Upper lobe of left lung (tissue), 4 donors: ENCODE data around the gene VDAC2.
"Not testable (repeated sequence)": the region's sequence is repeated elsewhere in the genome, so short reads cannot be mapped to it uniquely, and the experiment has no call there.

ENCODE experiments used
- EP300 ChIP-seq, 4 donors: sonication (generic); formaldehyde crosslinking; IDR thresholded peaks; one replicate each; pipeline ENCODE4 v1.5.1; 2017; ENCODE audit warnings: antibody characterized with exemption in 4 of 4, control low read depth in 2 of 4
- POLR2AphosphoS5 ChIP-seq, 2 donors: sonication (generic); formaldehyde crosslinking; IDR thresholded peaks; one replicate each; pipeline ENCODE4 v1.5.1; 2017; ENCODE audit warnings: antibody characterized with exemption in 2 of 2
- TF ChIP-seq, protein P1 (sequence below), 6 experiments: fragments of 450-650 bp in 4 of 6; fragments of 200-600 bp in 2 of 6; sonication (generic) in 2 of 6; IDR thresholded peaks; one replicate each; pipeline ENCODE4 v1.5.1; 2016 to 2019; ENCODE audit warnings: antibody characterized with exemption in 6 of 6

DNA sequence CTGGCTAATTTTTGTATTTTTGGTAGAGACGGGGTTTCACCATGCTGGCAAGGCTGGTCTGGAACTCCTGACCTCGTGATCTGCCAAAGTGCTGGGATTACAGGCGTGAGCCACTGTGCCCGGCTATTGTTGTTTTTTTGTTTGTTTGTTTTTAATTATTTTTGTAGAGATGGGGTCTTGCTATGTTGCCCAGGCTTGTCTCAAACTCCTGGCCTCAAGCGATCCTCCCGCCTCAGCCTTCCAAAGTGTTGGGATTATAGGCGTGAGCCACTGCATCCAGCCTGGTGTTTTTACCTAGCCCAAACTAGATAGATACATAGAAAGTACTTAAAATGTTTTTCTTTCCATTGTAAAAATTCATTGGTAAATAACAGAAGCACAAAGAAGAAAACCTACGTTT lies 10.9 kb downstream of the VDAC2 start:
- TF ChIP-seq, protein P1, sequence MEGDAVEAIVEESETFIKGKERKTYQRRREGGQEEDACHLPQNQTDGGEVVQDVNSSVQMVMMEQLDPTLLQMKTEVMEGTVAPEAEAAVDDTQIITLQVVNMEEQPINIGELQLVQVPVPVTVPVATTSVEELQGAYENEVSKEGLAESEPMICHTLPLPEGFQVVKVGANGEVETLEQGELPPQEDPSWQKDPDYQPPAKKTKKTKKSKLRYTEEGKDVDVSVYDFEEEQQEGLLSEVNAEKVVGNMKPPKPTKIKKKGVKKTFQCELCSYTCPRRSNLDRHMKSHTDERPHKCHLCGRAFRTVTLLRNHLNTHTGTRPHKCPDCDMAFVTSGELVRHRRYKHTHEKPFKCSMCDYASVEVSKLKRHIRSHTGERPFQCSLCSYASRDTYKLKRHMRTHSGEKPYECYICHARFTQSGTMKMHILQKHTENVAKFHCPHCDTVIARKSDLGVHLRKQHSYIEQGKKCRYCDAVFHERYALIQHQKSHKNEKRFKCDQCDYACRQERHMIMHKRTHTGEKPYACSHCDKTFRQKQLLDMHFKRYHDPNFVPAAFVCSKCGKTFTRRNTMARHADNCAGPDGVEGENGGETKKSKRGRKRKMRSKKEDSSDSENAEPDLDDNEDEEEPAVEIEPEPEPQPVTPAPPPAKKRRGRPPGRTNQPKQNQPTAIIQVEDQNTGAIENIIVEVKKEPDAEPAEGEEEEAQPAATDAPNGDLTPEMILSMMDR (IDR thresholded peaks at IDR 0.05): not testable (repeated sequence)
- TF ChIP-seq POLR2AphosphoS5, EP300 (IDR thresholded peaks at IDR 0.05): not testable (repeated sequence)
